Epithelial cell of prostate (primary cell): ENCODE measurements around the gene DHH.
"Not testable (repeated sequence)": the region's sequence is repeated elsewhere in the genome, so short reads cannot be mapped to it uniquely, and the experiment has no call there.

ENCODE experiments used
- DNase-seq: peaks from one replicate; pipeline ENCODE4 v3.0.0-alpha.2; 2011; ENCODE audit warnings: low read depth, low spot score
- H3K27ac ChIP-seq: fragments of 450-650 bp; 2 replicates; pipeline ENCODE4 v1.5.1; 2017; ENCODE audit warnings: mild to moderate bottlenecking

DHH gene

DNA sequence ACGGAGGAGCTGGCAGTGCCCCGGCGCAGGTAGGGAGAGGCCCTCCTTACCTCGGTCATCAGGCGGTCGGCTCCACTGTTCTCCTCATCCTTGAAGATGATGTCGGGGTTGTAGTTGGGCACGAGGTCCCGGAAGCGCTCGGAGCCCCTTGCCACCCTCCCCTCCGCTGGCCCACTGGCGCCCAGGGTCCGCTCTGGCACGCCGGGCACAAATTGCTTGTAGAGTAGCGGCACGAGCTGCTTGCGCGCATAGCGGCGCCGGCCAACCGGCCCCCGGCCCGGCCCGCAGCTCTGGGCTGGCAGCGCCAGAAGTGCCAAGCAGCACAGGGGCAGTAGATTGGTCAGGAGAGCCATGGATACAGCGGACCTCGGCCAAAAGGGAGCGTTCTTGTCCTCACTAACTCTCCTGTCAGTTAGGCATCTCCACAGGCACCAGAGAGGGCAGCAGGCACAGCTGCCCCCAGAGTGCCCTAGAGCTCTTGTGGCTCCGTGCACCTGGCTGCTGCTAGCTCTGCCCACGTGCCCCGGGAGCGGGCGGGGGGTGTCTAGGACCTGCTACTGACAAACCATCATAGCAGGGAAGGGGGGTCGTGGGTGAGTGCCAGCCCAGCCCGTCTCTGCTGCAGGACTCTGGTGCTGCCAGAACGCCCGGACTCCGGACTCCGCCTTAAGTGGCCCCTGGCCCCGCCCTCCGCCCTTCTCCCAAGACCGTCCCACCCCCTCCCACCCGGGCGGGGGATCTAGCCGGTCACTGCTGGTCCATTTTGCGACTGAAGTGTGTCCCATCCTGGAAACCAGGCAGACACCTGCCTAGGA, at the start of gene DHH:
TSS of gene DHH (minus strand) at position 642 of the 815 bp plus-strand sequence. CDS start at position 353, 289 bp downstream.
- no peak for DNase-seq
- H3K27ac ChIP-seq: no peak within 1 kb of the TSS

DNA sequence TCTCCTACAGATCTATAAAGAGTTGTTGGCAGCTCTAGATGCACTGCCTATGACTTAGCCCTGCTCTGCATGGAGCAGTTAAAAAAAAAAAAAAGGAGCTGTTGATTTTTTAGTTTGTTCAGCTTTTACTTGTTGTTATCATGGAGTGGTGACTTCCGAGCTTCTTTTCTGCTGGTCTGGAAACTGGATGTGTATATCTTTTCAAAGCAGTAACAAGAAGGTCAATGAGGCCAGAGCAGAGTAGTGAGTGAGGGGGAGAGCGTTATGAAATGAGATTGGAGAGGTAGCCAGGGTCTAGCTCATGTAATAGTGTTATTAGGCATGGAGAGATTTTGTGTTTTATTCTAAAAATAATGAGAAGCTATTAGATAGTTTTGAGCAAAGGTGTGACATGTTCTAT, 49.8 kb upstream of the DHH start:
- DNase-seq: no peak
- no peak overlapping the region for H3K27ac ChIP-seq

- no peak for DNase-seq
- no peak overlapping the region for H3K27ac ChIP-seq
These were observed 44.4 kb upstream of the DHH start for GRCh38 chr12:49138999-49139398.

DNA sequence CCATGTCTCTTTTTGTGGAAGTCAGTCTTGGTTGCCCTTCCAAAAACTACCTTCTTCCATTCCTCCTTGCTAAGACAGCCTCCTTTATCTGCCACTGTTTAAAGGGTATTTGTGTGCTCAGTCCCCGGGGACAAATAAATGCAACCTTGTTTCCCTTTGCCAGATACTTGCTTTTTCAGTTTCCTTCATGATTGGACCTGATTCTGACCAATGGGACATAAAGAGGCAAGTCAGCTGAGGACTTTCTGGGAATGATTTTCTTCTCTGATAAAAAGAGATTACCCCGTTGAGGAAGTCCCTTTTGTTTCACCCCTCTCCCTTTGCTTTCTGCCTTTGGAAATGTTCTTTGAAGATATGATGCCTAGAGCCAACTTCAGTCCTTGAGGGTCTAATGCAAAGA, 44.0 kb upstream of the DHH start:
- no peak overlapping the region for H3K27ac ChIP-seq
- DNase-seq: no peak

GRCh38 chr12:49137476-49137875, 42.9 kb upstream of the DHH start:
- H3K27ac ChIP-seq: no peak overlapping the region
- DNase-seq: no peak

DNA sequence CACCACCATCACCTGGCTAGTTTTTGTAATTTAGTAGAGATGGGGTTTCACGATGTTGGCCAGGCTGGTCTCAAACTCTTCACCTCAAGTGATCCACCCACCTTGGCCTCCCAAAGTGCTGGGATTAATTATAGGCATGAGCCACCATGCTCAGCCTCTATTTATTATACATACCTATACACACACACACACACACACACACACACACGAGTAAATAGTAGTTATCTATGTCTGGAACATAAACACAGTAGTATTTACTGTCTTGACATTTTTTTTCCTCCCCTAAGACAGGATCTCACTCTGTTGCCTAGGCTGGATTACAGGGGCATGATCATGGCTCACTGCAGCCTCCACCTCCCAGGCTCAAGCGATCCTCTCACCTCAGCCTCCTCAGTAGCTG, 42.4 kb upstream of the DHH start:
- H3K27ac ChIP-seq, DNase-seq: not testable (repeated sequence)

DNA sequence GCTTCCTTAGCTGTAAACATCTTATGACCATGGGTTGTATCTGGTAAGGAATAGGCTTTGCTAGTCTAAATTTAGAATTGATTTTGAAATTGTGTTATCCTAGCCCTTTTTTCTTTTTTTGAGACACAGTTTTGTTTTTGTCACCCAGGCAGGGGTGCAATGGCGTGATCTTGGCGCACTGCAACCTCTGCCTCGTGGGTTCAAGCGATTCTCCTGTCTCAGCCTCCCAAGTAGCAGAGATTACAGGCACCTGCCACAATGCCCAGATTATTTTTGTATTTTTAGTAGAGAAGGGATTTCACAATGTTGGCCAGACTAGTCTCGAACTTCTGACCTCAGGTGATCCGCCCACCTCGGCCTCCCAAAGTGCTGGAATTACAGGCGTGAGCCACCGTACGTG, 39.0 kb upstream of the DHH start:
- no peak overlapping the region for H3K27ac ChIP-seq
- DNase-seq: no peak

- no peak overlapping the region for H3K27ac ChIP-seq
- no peak for DNase-seq
These were observed 38.4 kb upstream of the DHH start for GRCh38 chr12:49133014-49133413.

- no peak for DNase-seq
These were observed 37.4 kb upstream of the DHH start for GRCh38 chr12:49131894-49132461.

GRCh38 chr12:49131051-49131893, 36.7 kb upstream of the DHH start, which contains the start of gene TUBA1B:
TSS of gene TUBA1B (minus strand) at chr12:49131395. CDS start at chr12:49131300, 95 bp downstream.
- DNase-seq: peak; percentile 33
- H3K27ac ChIP-seq: peak within 1 kb of the TSS; percentile 95

More at GRCh38 chr12:49131894-49132461, 37.4 kb upstream of the DHH start:
- peak overlapping the region; percentile 95 for H3K27ac ChIP-seq

- DNase-seq: peak; percentile 66
- peak overlapping the region; percentile 95 for H3K27ac ChIP-seq
These were observed 35.8 kb upstream of the DHH start for GRCh38 chr12:49130151-49131050.

DNA sequence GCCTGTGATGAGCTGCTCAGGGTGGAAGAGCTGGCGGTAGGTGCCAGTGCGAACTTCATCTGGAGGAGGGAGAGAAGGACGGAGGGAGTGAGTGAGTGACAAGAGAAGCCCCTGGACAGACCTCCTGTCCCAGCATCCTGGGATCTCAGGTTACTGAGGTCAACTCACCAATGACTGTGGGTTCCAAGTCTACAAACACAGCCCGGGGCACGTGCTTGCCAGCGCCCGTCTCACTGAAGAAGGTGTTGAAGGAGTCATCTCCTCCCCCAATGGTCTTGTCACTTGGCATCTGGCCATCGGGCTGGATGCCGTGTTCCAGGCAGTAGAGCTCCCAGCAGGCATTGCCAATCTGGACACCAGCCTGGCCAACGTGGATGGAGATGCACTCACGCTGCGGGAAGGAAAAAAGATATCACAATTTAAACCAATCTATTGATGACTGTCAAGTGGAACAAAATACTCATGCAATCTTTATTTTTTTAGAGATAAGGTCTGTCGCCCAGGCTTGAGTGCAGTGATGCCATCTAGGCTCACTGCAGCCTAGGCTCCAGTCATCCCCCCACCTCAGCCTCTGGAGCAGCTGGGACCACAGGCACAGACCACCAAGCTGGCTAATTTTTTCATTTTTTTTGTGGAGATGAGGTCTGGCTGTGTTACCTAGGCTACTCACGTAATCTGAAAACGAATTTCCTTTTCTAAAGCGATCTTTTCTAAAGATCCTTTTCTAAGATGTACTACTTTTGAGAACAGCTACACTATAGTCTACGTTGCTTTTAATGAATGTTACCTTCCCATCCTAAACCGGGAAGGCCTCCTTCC, 34.9 kb upstream of the DHH start:
- DNase-seq: no peak
- H3K27ac ChIP-seq: peak overlapping the region; percentile 95

DNA sequence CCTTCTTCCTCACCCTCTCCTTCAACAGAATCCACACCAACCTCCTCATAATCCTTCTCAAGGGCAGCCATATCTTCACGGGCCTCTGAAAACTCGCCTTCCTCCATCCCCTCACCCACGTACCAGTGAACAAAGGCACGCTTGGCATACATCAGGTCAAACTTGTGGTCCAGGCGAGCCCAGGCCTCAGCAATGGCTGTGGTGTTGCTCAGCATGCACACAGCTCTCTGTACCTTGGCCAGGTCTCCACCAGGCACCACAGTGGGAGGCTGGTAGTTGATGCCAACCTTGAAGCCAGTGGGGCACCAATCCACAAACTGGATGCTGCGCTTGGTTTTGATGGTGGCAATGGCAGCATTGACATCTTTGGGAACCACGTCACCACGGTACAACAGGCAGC, 33.4 kb upstream of the DHH start:
- DNase-seq, H3K27ac ChIP-seq: not testable (repeated sequence)

- no peak overlapping the region for H3K27ac ChIP-seq
- DNase-seq: no peak
These were observed 32.5 kb upstream of the DHH start for GRCh38 chr12:49126852-49127763.

GRCh38 chr12:49121047-49121696, 26.6 kb upstream of the DHH start:
- no peak for DNase-seq

GRCh38 chr12:49111206-49111605, 16.6 kb upstream of the DHH start:
- peak overlapping the region; percentile 69 for H3K27ac ChIP-seq
- no peak for DNase-seq

More at GRCh38 chr12:49121047-49121696, 26.6 kb upstream of the DHH start:
- H3K27ac ChIP-seq: no peak overlapping the region

GRCh38 chr12:49110464-49111155, 16.0 kb upstream of the DHH start, which contains the start of gene LMBR1L:
TSS of gene LMBR1L (minus strand) at chr12:49110847. CDS start at chr12:49110555, 292 bp downstream.
- peak; percentile 79 for DNase-seq
- H3K27ac ChIP-seq: peak within 1 kb of the TSS; percentile 69
